ENCODE results near the gene PDE6H. TPM values are rescaled to one million over a fixed set of nuclear protein-coding genes. Genes with fewer than 3 reads are reported as not detected.

PDE6H gene
- total RNA-seq, 1 donor from 2014 or later = not detected

DNA sequence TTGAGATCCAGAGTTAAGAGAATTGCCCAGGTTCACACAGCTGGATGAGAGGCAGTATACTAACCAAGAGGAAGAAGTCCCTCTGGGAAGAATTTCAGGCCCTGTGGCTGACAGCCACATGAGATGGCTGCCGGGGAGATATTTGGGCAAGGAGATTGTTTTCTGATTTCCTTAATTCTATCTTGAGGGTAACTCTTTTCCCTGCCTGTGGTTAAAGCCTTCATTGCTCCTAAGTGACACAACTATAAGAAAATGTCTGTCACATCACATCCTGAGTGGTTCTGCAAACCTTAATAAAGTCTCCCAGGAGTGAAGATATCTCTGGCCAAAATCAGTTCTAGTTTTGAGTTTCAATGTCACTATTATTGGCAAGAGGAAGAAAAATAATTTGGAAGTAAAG is 21.0 kb upstream of the PDE6H start:
- no peaks in the 10 kb centered on the region for H3K27me3 ChIP-seq
- no peaks in the 10 kb centered on the region for H3K9me3 Mint-ChIP-seq
- no peak for DNase-seq (ENCODE audit: low spot score)
- no peak overlapping the region for H3K4me2 ChIP-seq
- H2AFZ ChIP-seq (replicated peaks) = no peak overlapping the region
- no peak overlapping the region for H3K4me3 Mint-ChIP-seq
- peaks cover 35% of the 10 kb centered on the region for H3K4me1 Mint-ChIP-seq
- no peak overlapping the region for H3K9ac ChIP-seq
- no peaks in the 10 kb centered on the region for H4K20me1 ChIP-seq (ENCODE audit: low read depth)
- peaks cover 4% of the 10 kb centered on the region for H3K4me1 ChIP-seq
- H3K36me3 ChIP-seq = no peaks in the 10 kb centered on the region
- no peaks in the 10 kb centered on the region for H3K9me3 ChIP-seq (ENCODE audit: low read depth)
- TF ChIP-seq EZH2 (IDR thresholded peaks at IDR 0.05) (no peak), EZH2phosphoT487 (IDR thresholded peaks at IDR 0.05) (no peak)
- TF ChIP-seq, protein P1, sequence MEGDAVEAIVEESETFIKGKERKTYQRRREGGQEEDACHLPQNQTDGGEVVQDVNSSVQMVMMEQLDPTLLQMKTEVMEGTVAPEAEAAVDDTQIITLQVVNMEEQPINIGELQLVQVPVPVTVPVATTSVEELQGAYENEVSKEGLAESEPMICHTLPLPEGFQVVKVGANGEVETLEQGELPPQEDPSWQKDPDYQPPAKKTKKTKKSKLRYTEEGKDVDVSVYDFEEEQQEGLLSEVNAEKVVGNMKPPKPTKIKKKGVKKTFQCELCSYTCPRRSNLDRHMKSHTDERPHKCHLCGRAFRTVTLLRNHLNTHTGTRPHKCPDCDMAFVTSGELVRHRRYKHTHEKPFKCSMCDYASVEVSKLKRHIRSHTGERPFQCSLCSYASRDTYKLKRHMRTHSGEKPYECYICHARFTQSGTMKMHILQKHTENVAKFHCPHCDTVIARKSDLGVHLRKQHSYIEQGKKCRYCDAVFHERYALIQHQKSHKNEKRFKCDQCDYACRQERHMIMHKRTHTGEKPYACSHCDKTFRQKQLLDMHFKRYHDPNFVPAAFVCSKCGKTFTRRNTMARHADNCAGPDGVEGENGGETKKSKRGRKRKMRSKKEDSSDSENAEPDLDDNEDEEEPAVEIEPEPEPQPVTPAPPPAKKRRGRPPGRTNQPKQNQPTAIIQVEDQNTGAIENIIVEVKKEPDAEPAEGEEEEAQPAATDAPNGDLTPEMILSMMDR (IDR thresholded peaks at IDR 0.05) = no peak
- no peak overlapping the region for H3K4me3 ChIP-seq
- no peak overlapping the region for H3K27ac Mint-ChIP-seq
- H3F3A ChIP-seq (ENCODE audit: low read depth) = no peaks in the 10 kb centered on the region
- H3K36me3 Mint-ChIP-seq = no peaks in the 10 kb centered on the region
- H3K27ac ChIP-seq = no peak overlapping the region
- no peaks in the 10 kb centered on the region for H3K79me2 ChIP-seq (ENCODE audit: low read depth)
- H3K27me3 Mint-ChIP-seq (ENCODE audit: insufficient read depth, low read depth) = peaks cover 3% of the 10 kb centered on the region

DNA sequence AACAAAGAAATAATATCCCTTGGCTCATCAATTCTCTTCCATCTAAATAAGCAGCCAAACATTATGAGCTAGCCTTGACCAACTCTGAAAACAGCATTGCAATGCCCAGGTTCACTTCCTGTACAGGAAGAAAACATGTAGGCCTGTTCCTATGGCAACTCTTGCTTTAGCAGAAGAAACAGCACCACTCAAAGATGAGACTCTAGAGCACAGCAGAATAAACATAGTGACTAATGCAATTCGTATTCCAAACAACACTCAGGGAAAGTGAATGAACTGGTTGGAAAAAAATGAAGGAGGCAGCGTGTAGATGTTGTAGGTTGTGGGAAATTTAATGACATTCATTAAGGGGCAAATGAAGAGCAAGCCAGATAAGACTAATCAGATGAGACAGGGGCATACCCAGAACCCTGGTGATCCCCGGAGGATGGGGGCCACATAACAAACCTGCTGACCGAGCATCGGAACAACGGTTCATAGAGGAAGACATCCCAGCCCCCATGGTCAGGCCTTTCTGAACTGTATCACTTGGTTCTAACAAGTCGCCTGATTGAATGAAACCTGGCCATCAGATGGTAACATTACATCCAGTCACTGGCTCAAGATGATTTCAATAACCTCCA is 20.4 kb upstream of the PDE6H start:
- Histone ChIP-seq H3K4me3 (no peak overlapping the region), H3K79me2 (ENCODE audit: low read depth) (no peaks in the 10 kb centered on the region), H2AFZ (replicated peaks) (no peak overlapping the region), H3K27ac (no peak overlapping the region), H3K27me3 (no peaks in the 10 kb centered on the region), H4K20me1 (ENCODE audit: low read depth) (no peaks in the 10 kb centered on the region), H3K36me3 (no peaks in the 10 kb centered on the region), H3K9me3 (ENCODE audit: low read depth) (no peaks in the 10 kb centered on the region), H3F3A (ENCODE audit: low read depth) (no peaks in the 10 kb centered on the region), H3K4me2 (no peak overlapping the region), H3K4me1 (peaks cover 4% of the 10 kb centered on the region), H3K9ac (no peak overlapping the region)
- TF ChIP-seq, protein P1 (IDR thresholded peaks at IDR 0.05) = no peak
- TF ChIP-seq EZH2phosphoT487 (IDR thresholded peaks at IDR 0.05) (no peak), EZH2 (IDR thresholded peaks at IDR 0.05) (no peak)
- H3K9me3 Mint-ChIP-seq = no peaks in the 10 kb centered on the region
- no peak overlapping the region for H3K27ac Mint-ChIP-seq
- no peak overlapping the region for H3K4me3 Mint-ChIP-seq
- DNase-seq (ENCODE audit: low spot score) = no peak
- H3K4me1 Mint-ChIP-seq = peaks cover 34% of the 10 kb centered on the region
- peaks cover 3% of the 10 kb centered on the region for H3K27me3 Mint-ChIP-seq (ENCODE audit: insufficient read depth, low read depth)
- H3K36me3 Mint-ChIP-seq = no peaks in the 10 kb centered on the region

DNA sequence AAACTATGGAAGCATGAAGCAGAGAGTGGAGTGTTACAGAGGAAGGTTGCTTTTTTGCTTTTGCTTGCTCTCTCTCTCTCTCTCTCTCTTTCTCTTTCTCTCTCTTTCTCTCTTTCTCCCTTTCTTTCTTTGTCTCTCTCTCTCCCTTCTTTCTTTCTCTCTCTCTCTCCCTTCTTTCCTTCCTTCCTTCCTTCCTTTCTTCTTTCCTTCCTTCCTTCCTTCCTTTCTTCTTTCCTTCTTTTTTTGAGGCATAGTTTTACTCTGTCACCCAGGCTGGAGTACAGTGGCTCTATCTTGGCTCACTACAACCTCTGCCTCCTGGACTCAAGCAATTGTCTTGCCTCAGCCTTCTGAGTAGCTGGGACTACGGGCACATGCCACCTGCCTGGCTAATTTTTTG is 19.1 kb upstream of the PDE6H start:
- Mint-ChIP-seq H3K4me3 (no peak overlapping the region), H3K9me3 (no peaks in the 10 kb centered on the region), H3K27me3 (ENCODE audit: insufficient read depth, low read depth) (peaks cover 3% of the 10 kb centered on the region), H3K36me3 (no peaks in the 10 kb centered on the region), H3K4me1 (peaks cover 24% of the 10 kb centered on the region), H3K27ac (no peak overlapping the region)
- Histone ChIP-seq H3K27ac (no peak overlapping the region), H3K9ac (no peak overlapping the region), H3K4me2 (no peak overlapping the region), H3K36me3 (no peaks in the 10 kb centered on the region), H3K27me3 (no peaks in the 10 kb centered on the region), H3K4me3 (no peak overlapping the region), H3F3A (ENCODE audit: low read depth) (no peaks in the 10 kb centered on the region), H2AFZ (replicated peaks) (no peak overlapping the region), H3K4me1 (peaks cover 4% of the 10 kb centered on the region), H3K9me3 (ENCODE audit: low read depth) (no peaks in the 10 kb centered on the region), H3K79me2 (ENCODE audit: low read depth) (no peaks in the 10 kb centered on the region), H4K20me1 (ENCODE audit: low read depth) (no peaks in the 10 kb centered on the region)
- TF ChIP-seq EZH2 (IDR thresholded peaks at IDR 0.05) = no peak
- TF ChIP-seq EZH2phosphoT487 (IDR thresholded peaks at IDR 0.05) = no peak
- TF ChIP-seq, protein P1 (IDR thresholded peaks at IDR 0.05) = no peak
- DNase-seq (ENCODE audit: low spot score) = no peak

Measured in neural progenitor cell (in vitro differentiated cells).